Measurements from ENCODE around the gene PAX8.

PAX8 gene

DNA sequence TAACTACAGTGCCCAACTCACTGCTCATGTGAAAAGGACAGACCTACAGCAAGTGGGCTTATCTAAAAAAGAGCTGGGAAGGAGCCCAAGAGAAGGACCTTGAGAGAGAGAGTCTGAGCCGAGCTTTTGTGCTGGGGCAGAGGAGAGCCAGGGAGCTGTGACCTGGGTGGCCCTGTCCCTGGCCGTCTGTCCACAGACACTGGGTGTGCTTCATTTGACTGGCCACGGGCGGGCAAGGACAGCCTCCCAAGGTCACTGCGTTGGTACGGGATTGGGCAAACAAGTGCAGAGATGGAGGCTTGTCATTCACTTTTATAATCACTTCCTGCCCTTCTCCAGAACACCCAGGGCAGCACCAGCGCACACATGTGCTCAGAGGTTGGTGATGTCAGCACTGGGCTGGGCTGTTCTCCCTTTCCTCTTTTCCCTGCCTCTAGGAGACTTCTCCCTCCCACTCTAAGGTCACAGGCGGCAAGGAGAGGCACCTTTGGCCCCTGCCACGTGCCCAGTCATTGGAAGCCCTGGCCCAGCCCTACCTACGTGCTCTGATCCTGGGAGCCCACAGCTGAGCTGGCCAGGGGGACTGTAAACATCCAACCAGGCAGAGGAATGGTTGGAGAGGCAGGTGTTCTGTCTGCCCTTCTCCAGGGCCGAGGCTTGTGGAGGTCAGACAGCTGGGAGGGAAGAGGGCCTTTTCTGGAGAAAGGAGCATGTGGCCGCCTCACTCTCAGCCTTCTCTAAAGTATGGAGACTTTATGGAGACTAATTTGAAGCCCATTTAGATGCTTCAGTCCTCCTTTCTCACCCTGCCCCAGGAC is 111.4 kb downstream of the PAX8 start:
- no peak for DNase-seq (ENCODE audit: low spot score)

DNA sequence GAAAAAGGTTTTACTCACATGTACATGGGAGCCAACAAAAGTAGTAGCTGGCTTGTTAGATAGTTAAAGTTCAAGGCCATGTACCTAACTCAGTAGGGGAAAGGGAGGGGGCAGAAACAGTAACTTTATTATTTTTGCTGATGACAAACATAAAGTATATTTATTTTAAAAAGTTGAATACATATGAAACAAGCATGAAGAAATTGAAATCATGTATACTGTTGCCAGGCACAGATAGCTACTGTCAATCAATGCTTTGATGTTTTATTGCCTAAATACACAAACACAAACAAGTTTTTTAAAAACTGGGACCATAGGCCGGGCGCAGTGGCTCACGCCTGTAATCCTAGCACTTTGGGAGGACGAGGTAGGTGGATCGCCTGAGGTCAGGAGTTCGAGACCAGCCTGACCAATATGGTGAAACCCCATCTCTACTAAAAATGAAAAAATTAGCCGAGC is 112.5 kb downstream of the PAX8 start:
- no peak for DNase-seq (ENCODE audit: low spot score)

All from left forelimb (tissue), 1 donor.